Activated CD8-positive, alpha-beta T cell treated with anti-CD3 and anti-CD28 coated beads for 36 hours (primary cell): Measurements from ENCODE around the gene GNB1L. TPM values are rescaled to one million over a fixed set of nuclear protein-coding genes. Genes with fewer than 3 reads are reported as not detected.

Experiments
- ATAC-seq: fragments of 200-7000 bp; cut with Tn5 transposase; one replicate; pipeline ENCODE4 v1.10.0; 2021; ENCODE audit warnings: mild to moderate bottlenecking, moderate library complexity
- CTCF ChIA-PET: fragments of 350-600 bp; sonication (Branson Sonifier 250); formaldehyde crosslinking; loops from one replicate; lab custom pipeline; 2021; ENCODE audit warnings: antibody characterized with exemption; lab: Charles Lee
- POLR2A ChIA-PET: fragments of 350-600 bp; sonication (Branson Sonifier 250); formaldehyde crosslinking; loops from one replicate; lab custom pipeline; 2021; ENCODE audit warnings: antibody characterized with exemption; lab: Charles Lee
- DNase-seq: peaks from one replicate; pipeline ENCODE4 v3.0.0-alpha.2; 2020
- H3K27ac Mint-ChIP-seq: one replicate; pipeline ENCODE4 v1.8.0; 2021; ENCODE audit warnings: mild to moderate bottlenecking, mixed read lengths
- H3K27me3 Mint-ChIP-seq: one replicate; pipeline ENCODE4 v1.8.0; 2021; ENCODE audit warnings: mixed read lengths
- H3K36me3 Mint-ChIP-seq: one replicate; pipeline ENCODE4 v1.8.0; 2021; ENCODE audit warnings: low read depth, mixed read lengths
- H3K4me1 Mint-ChIP-seq: one replicate; pipeline ENCODE4 v1.8.0; 2021; ENCODE audit warnings: low read depth, mixed read lengths
- H3K4me3 Mint-ChIP-seq: one replicate; pipeline ENCODE4 v1.8.0; 2021; ENCODE audit warnings: mild to moderate bottlenecking, moderate library complexity, mixed read lengths
- H3K9me3 Mint-ChIP-seq: one replicate; pipeline ENCODE4 v1.8.0; 2021; ENCODE audit warnings: mixed read lengths
- intact Hi-C: fragments of 100-400 bp; cut with micrococcal nuclease; formaldehyde crosslinking; loops from one replicate; pipeline ENCODE4 v1.10.0; 2022
- total RNA-seq, 2 experiments: library from RNA; stranded (reverse); gene quantifications; one replicate each; pipeline ENCODE4 v1.2.3, GENCODE V29; 2021
- TF ChIP-seq, protein P1 (sequence below): fragments of 200-600 bp; IDR thresholded peaks from one replicate; pipeline ENCODE4 v1.8.0; 2022; ENCODE audit warnings: antibody characterized with exemption, mild to moderate bottlenecking

Gene GNB1L
- total RNA-seq, 2 experiments from 2014 or later = 16.2 to 17.4 TPM

DNA sequence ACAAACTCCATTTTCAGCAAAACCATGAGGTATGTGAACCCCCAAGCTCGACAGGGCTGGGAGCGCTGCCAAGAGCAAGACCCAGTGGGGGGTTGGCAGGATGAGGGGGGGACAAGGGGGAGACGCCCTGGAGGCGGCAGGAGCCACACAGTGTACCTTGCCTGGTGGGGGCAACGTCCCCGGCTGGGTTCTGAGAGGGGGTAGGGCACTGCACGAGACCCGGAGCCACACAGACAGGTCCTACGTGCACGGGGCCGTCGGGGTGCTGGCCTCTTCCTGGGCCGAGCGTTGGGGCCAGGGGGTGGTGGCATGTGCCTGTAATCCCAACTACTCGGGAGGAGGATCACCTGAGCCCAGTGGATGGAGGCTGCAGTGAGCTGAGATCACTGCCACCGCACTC is 65.3 kb downstream of the GNB1L start:
- ATAC-seq (no peak), DNase-seq (no peak)
- intact Hi-C loops = no loop called here
- H3K4me1 Mint-ChIP-seq = no peaks in the 10 kb centered on the region
- no peak overlapping the region for H3K27ac Mint-ChIP-seq
- ChIA-PET POLR2A (no interaction called here), CTCF (interaction anchor here (0.9 to 1.2 kb wide), 3 partner anchors 59 to 165 kb away, joined by 3 to 7 read pairs (median 3); no protein-coding TSS in a partner anchor)
- peaks cover 4% of the 10 kb centered on the region for H3K9me3 Mint-ChIP-seq
- H3K27me3 Mint-ChIP-seq = no peaks in the 10 kb centered on the region
- H3K4me3 Mint-ChIP-seq = no peak overlapping the region
- TF ChIP-seq, protein P1, sequence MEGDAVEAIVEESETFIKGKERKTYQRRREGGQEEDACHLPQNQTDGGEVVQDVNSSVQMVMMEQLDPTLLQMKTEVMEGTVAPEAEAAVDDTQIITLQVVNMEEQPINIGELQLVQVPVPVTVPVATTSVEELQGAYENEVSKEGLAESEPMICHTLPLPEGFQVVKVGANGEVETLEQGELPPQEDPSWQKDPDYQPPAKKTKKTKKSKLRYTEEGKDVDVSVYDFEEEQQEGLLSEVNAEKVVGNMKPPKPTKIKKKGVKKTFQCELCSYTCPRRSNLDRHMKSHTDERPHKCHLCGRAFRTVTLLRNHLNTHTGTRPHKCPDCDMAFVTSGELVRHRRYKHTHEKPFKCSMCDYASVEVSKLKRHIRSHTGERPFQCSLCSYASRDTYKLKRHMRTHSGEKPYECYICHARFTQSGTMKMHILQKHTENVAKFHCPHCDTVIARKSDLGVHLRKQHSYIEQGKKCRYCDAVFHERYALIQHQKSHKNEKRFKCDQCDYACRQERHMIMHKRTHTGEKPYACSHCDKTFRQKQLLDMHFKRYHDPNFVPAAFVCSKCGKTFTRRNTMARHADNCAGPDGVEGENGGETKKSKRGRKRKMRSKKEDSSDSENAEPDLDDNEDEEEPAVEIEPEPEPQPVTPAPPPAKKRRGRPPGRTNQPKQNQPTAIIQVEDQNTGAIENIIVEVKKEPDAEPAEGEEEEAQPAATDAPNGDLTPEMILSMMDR = no peak
- peaks cover 33% of the 10 kb centered on the region for H3K36me3 Mint-ChIP-seq

- intact Hi-C loops = no loop called here
- ATAC-seq (no peak), DNase-seq (no peak)
- no peak overlapping the region for H3K27ac Mint-ChIP-seq
- H3K36me3 Mint-ChIP-seq = peaks cover 27% of the 10 kb centered on the region
- H3K4me1 Mint-ChIP-seq = no peaks in the 10 kb centered on the region
- peaks cover 4% of the 10 kb centered on the region for H3K9me3 Mint-ChIP-seq
- no peaks in the 10 kb centered on the region for H3K27me3 Mint-ChIP-seq
- ChIA-PET CTCF (interaction anchor here (1.2 kb wide), 1 partner anchor 58 kb away, joined by 7 read pairs; no protein-coding TSS in a partner anchor), POLR2A (no interaction called here)
- TF ChIP-seq, protein P1 = no peak
- H3K4me3 Mint-ChIP-seq = no peak overlapping the region
Measured at GRCh38 chr22:19788661-19789225, 65.9 kb downstream of the GNB1L start.

- intact Hi-C loops = no loop called here
- ChIA-PET CTCF (no interaction called here), POLR2A (no interaction called here)
- DNase-seq (no peak), ATAC-seq (no peak)
- TF ChIP-seq, protein P1 = no peak
- Mint-ChIP-seq H3K27ac (no peak overlapping the region), H3K36me3 (peaks cover 21% of the 10 kb centered on the region), H3K9me3 (peaks cover 4% of the 10 kb centered on the region), H3K27me3 (no peaks in the 10 kb centered on the region), H3K4me1 (no peaks in the 10 kb centered on the region), H3K4me3 (no peak overlapping the region)
Measured at GRCh38 chr22:19787849-19788141, 66.9 kb downstream of the GNB1L start.

DNA sequence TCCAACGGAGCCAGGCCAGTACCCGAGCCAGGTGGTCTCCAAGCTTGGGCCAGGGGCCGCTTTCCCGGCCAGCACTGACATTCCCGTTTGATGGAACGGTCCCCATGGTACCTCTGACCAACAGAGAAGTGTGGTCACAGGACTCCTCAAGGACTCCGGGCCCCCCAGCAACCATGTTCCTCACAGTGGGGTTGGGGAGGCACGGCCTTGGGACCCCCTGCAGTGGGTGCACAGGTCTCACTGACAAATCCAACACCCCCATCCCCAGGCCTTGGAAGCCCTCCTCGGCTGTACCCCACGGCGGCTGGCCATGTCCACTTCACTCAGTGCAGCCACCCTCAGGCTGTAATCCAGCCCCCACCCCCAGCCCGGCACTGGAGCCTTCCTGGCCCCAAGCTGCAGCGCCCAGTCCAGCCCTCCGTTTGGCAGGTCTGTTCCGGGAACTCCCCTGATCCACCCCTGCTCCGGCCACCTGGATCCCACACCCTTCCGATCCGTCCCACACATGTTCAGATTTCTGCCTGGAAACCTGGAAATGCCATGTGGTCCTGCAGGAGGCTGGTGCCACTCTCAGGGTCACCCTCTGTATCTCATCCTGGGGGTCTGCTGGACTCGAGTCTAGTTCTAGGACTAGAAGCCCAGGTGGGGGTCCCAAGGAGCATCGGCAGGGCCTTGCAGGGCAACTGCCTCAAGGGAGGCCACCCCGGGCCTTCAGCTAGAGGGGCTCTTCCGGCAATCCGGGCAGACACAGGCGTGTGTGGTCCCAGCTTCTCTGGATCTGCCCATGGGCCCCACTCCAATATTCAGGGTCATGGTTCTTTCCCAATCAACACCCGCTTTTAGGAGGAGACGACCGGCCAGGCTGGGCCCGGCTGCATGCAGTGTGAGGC is 67.5 kb downstream of the GNB1L start:
- intact Hi-C loops = no loop called here
- TF ChIP-seq, protein P1 = no peak
- DNase-seq = no peak
- Mint-ChIP-seq H3K27ac (no peak overlapping the region), H3K4me3 (no peak overlapping the region), H3K9me3 (peaks cover 4% of the 10 kb centered on the region), H3K4me1 (no peaks in the 10 kb centered on the region), H3K36me3 (peaks cover 16% of the 10 kb centered on the region), H3K27me3 (no peaks in the 10 kb centered on the region)
- CTCF ChIA-PET = no interaction called here
- POLR2A ChIA-PET = no interaction called here
- ATAC-seq = no peak

DNA sequence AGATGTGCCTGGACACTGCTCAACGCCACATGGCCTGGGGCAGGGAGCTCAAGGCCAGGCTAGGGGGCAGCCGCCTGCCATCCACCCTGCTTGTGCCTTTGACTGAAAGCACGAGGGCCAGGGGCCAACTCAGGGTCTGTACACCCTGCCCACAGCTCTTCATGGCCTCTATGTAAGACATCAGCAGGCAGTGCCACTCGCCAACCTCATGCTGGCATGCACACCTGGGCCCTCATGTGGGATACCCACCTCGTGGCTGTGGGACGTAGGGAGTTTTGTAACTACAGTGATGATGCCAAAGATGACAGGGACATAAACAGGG is 68.4 kb downstream of the GNB1L start:
- CTCF ChIA-PET = interaction anchor here (0.8 kb wide), 1 partner anchor 124 kb away, joined by 3 read pairs; no protein-coding TSS in a partner anchor
- DNase-seq (no peak), ATAC-seq (no peak)
- H3K27me3 Mint-ChIP-seq = no peaks in the 10 kb centered on the region
- POLR2A ChIA-PET = no interaction called here
- no peaks in the 10 kb centered on the region for H3K4me1 Mint-ChIP-seq
- H3K4me3 Mint-ChIP-seq = no peak overlapping the region
- TF ChIP-seq, protein P1 = no peak
- peaks cover 7% of the 10 kb centered on the region for H3K36me3 Mint-ChIP-seq
- H3K9me3 Mint-ChIP-seq = no peaks in the 10 kb centered on the region
- intact Hi-C loops = no loop called here
- no peak overlapping the region for H3K27ac Mint-ChIP-seq
